Coronary artery (tissue), 2 donors: ENCODE results near the gene SLC25A23.

Experiments
- DNase-seq: peaks from one replicate; pipeline ENCODE4 v3.0.0-alpha.2; 2017; ENCODE audit warnings: low spot score
- H3K27ac ChIP-seq, 2 donors: fragments of 200-600 bp; sonication (generic); one replicate each; pipeline ENCODE4 v1.5.1; 2016 to 2019
- H3K4me3 ChIP-seq: fragments of 200-600 bp; sonication (generic); 2 replicates; pipeline ENCODE4 v1.5.1; 2016; ENCODE audit warnings: mild to moderate bottlenecking, moderate library complexity
- CTCF ChIP-seq: fragments of 200-600 bp; sonication (generic); IDR thresholded peaks from one replicate; pipeline ENCODE4 v1.5.1; 2019; ENCODE audit warnings: antibody characterized with exemption

SLC25A23 gene

GRCh38 chr19:6413721-6414643 is 45.6 kb downstream of the SLC25A23 start:
- no peak for TF ChIP-seq CTCF
- no peak overlapping the region for H3K27ac ChIP-seq
- H3K4me3 ChIP-seq, result no peak overlapping the region
- DNase-seq, result no peak

- DNase-seq, result no peak
- Histone ChIP-seq H3K27ac (no peak overlapping the region), H3K4me3 (no peak overlapping the region)
- TF ChIP-seq CTCF, result no peak
Observed at GRCh38 chr19:6413291-6413690, 46.3 kb downstream of the SLC25A23 start.

- no peak overlapping the region for H3K4me3 ChIP-seq
- H3K27ac ChIP-seq, result peak overlapping the region in 1 of 2 donors; percentile 16
- no peak for DNase-seq
- TF ChIP-seq CTCF, result no peak
Observed at GRCh38 chr19:6412447-6413091, 47.0 kb downstream of the SLC25A23 start.

GRCh38 chr19:6412061-6412446 is 47.5 kb downstream of the SLC25A23 start:
- no peak overlapping the region for H3K27ac ChIP-seq
- DNase-seq, result no peak

GRCh38 chr19:6409346-6409745 is 50.2 kb downstream of the SLC25A23 start:
- TF ChIP-seq CTCF, result no peak
- Histone ChIP-seq H3K4me3 (no peak overlapping the region), H3K27ac (no peak overlapping the region)
- DNase-seq, result no peak

More at GRCh38 chr19:6412061-6412446, 47.5 kb downstream of the SLC25A23 start:
- no peak overlapping the region for H3K4me3 ChIP-seq
- TF ChIP-seq CTCF, result no peak

- DNase-seq, result no peak
- TF ChIP-seq CTCF, result no peak
- H3K27ac ChIP-seq, result no peak overlapping the region
- H3K4me3 ChIP-seq, result no peak overlapping the region
Observed at GRCh38 chr19:6406401-6406800, 53.2 kb downstream of the SLC25A23 start.
